ENCODE results near the gene CARD8. TPM values are rescaled to one million over a fixed set of nuclear protein-coding genes. Genes with fewer than 3 reads are reported as not detected.

CARD8 gene
- total RNA-seq, 4 donors from 2014 or later = 31.5 to 115 (median 39.2) TPM

Other genes with a start within 250 kb of the CARD8 start
- gene CABP5, start 211.8 kb downstream of the CARD8 start, total RNA-seq = not detected
- 10 to 100 TPM in 3 of 4 donors, 1 to 10 TPM in 1; 7.6 to 26.9 (median 18.3) TPM for gene PLA2G4C, start 145.1 kb downstream of the CARD8 start, total RNA-seq
- gene LIG1, start 85.6 kb downstream of the CARD8 start, total RNA-seq = 100 to 1,000 TPM in 1 of 4 donors, 10 to 100 TPM in 3; 30.3 to 104 (median 32.9) TPM
- 1 to 10 TPM; 1.8 to 7.4 (median 3.5) TPM for gene ZSWIM9, start 85.2 kb downstream of the CARD8 start, total RNA-seq
- not detected for gene ZNF114, start 14.2 kb upstream of the CARD8 start, total RNA-seq
- 10 to 100 TPM in 2 of 4 donors, 1 to 10 TPM in 2; 4.7 to 21.5 (median 10.5) TPM for gene EMP3, start 69.6 kb upstream of the CARD8 start, total RNA-seq
- gene TMEM143, start 108.0 kb upstream of the CARD8 start, total RNA-seq = 10 to 100 TPM in 3 of 4 donors, 1 to 10 TPM in 1; 8.6 to 30.5 (median 20.0) TPM
- gene SYNGR4, start 108.5 kb upstream of the CARD8 start, total RNA-seq = not detected
- 100 to 1,000 TPM in 3 of 4 donors, 10 to 100 TPM in 1; 54.5 to 136 (median 112) TPM for gene KDELR1, start 135.6 kb upstream of the CARD8 start, total RNA-seq
- under 1 TPM in 2 of 4 donors, not detected in 2; 0.27 to 0.47 TPM for gene GRIN2D, start 137.8 kb upstream of the CARD8 start, total RNA-seq
- gene GRWD1, start 190.1 kb upstream of the CARD8 start, total RNA-seq = 10 to 100 TPM in 3 of 4 donors, 1 to 10 TPM in 1; 10.0 to 17.6 (median 15.6) TPM
- 1 to 10 TPM in 3 of 4 donors, under 1 TPM in 1; 0.88 to 2.0 (median 1.8) TPM for gene KCNJ14, start 199.7 kb upstream of the CARD8 start, total RNA-seq
- gene CYTH2, start 213.5 kb upstream of the CARD8 start, total RNA-seq = 100 to 1,000 TPM in 1 of 4 donors, 10 to 100 TPM in 3; 64.5 to 160 (median 76.9) TPM